Brain microvascular endothelial cell (primary cell): Measurements from ENCODE around the gene EYS.

ENCODE experiments used
- DNase-seq: peaks from one replicate; pipeline ENCODE4 v3.0.0-alpha.2; 2020
- H3K27ac ChIP-seq: fragments of 250-450 bp; sonication (Bioruptor Pico); 2 replicates; pipeline ENCODE4 v1.5.1; 2020; ENCODE audit warnings: mild to moderate bottlenecking, moderate library complexity
- H3K27me3 ChIP-seq: fragments of 250-450 bp; sonication (Bioruptor Pico); replicated peaks from 2 replicates; pipeline ENCODE4 v1.5.1; 2020; ENCODE audit warnings: mild to moderate bottlenecking
- H3K36me3 ChIP-seq: fragments of 250-450 bp; sonication (Bioruptor Pico); replicated peaks from 2 replicates; pipeline ENCODE4 v1.5.1; 2020; ENCODE audit warnings: mild to moderate bottlenecking
- H3K4me3 ChIP-seq: 2 replicates; pipeline ENCODE4 v1.5.1; 2011; ENCODE audit warnings: low read depth, mild to moderate bottlenecking, control low read depth, low read length, moderate library complexity
- in situ Hi-C: cut with HindIII; loops from 2 replicates; pipeline ENCODE4 v1.10.0; 2017; ENCODE audit warnings: low sequenced_read_pairs, low pct_ligation_motif_present
- TF ChIP-seq, protein P1 (sequence below): IDR thresholded peaks from 2 replicates; pipeline ENCODE4 v1.5.1; 2011; ENCODE audit warnings: low read depth, mild to moderate bottlenecking, moderate library complexity, low read length, control low read depth, inconsistent platforms; ENCODE audit errors: missing control alignments

EYS gene

DNA sequence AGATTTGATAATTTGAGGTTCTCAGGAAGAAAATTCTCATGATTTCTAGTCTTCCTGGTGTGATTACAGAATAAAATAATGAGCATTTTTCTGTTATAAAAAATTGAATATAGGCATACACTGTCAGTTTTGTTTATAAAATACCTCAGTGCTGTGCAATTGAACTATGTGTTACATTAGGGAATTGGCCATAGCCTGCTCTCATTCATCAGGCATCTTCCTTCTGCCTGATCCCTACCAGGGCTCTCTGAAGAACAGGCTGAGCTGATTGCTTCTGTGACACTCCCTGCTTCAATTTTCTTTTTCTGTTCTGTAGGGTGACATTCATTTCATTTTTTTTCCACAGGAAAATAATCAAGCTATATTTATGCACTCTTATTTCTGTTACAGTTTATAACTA, 1908.6 kb downstream of the EYS start:
- in situ Hi-C loops: no loop called here
- no peaks in the 10 kb centered on the region for H3K27me3 ChIP-seq
- TF ChIP-seq, protein P1, sequence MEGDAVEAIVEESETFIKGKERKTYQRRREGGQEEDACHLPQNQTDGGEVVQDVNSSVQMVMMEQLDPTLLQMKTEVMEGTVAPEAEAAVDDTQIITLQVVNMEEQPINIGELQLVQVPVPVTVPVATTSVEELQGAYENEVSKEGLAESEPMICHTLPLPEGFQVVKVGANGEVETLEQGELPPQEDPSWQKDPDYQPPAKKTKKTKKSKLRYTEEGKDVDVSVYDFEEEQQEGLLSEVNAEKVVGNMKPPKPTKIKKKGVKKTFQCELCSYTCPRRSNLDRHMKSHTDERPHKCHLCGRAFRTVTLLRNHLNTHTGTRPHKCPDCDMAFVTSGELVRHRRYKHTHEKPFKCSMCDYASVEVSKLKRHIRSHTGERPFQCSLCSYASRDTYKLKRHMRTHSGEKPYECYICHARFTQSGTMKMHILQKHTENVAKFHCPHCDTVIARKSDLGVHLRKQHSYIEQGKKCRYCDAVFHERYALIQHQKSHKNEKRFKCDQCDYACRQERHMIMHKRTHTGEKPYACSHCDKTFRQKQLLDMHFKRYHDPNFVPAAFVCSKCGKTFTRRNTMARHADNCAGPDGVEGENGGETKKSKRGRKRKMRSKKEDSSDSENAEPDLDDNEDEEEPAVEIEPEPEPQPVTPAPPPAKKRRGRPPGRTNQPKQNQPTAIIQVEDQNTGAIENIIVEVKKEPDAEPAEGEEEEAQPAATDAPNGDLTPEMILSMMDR: no peak
- H3K4me3 ChIP-seq: no peak overlapping the region
- H3K27ac ChIP-seq: no peak overlapping the region
- H3K36me3 ChIP-seq: no peaks in the 10 kb centered on the region
- no peak for DNase-seq

DNA sequence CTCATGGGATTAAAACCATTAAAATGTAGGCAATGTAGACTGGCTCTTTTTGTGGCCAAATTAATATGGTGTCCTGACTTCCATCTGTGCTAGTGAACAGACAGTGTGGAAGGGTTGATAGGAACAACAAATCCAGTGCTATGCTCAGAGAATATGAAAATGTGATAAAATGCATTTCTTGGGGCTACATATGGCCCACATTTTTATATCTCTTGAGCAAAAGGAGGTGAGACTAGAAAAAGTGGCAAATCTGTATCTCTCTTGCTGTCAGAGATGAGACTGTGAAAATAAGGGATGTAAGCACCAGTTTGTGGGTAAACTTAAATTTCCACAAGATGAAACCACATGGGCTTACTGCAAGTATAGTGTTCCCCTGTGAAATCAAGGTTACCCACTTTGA, 1909.3 kb downstream of the EYS start:
- H3K27ac ChIP-seq: no peak overlapping the region
- H3K27me3 ChIP-seq: no peaks in the 10 kb centered on the region
- in situ Hi-C loops: no loop called here
- DNase-seq: no peak
- TF ChIP-seq, protein P1: no peak
- H3K4me3 ChIP-seq: no peak overlapping the region
- H3K36me3 ChIP-seq: no peaks in the 10 kb centered on the region

DNA sequence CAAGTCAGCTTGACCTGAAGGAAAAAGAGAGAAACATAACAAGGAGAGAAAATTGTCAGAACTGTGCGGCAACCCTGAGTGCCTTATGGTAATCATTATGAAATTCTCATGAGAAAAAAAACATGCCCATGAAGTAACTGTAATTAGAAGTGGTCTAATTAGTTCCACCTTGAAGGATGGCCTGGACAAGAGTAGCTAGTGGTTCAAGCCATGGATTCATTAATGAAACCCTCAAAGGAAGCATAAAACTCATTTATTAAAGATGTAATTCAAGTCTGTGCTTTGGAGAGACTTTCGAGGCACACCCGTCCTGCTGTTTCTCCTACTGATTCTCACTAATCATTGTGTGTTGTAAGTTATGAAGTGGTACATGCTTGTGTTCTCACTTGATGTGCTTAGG, 1911.2 kb downstream of the EYS start:
- Histone ChIP-seq H3K27ac (no peak overlapping the region), H3K27me3 (no peaks in the 10 kb centered on the region), H3K4me3 (no peak overlapping the region), H3K36me3 (no peaks in the 10 kb centered on the region)
- in situ Hi-C loops: no loop called here
- TF ChIP-seq, protein P1: no peak
- DNase-seq: no peak

DNA sequence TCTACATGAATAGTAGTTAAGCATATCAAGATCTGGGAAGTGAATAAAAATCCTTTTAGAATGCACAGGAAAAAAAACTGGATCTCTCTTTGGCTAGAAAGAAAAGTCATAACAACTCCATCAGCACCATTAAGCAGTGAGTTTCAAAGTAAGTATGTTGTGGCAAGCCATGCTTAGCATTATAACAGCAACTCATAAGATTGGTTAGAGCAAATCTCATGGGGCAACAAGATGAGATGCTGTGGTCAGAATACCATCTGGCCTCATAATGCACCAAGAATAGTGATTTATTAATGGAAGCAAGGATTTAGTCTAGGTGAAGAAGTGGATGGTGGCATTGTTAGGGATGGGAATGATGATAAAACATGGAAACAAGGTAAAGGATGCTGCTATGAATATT, 1912.0 kb downstream of the EYS start:
- H3K4me3 ChIP-seq: no peak overlapping the region
- H3K27ac ChIP-seq: no peak overlapping the region
- H3K27me3 ChIP-seq: no peaks in the 10 kb centered on the region
- in situ Hi-C loops: no loop called here
- no peaks in the 10 kb centered on the region for H3K36me3 ChIP-seq
- TF ChIP-seq, protein P1: no peak
- no peak for DNase-seq

DNA sequence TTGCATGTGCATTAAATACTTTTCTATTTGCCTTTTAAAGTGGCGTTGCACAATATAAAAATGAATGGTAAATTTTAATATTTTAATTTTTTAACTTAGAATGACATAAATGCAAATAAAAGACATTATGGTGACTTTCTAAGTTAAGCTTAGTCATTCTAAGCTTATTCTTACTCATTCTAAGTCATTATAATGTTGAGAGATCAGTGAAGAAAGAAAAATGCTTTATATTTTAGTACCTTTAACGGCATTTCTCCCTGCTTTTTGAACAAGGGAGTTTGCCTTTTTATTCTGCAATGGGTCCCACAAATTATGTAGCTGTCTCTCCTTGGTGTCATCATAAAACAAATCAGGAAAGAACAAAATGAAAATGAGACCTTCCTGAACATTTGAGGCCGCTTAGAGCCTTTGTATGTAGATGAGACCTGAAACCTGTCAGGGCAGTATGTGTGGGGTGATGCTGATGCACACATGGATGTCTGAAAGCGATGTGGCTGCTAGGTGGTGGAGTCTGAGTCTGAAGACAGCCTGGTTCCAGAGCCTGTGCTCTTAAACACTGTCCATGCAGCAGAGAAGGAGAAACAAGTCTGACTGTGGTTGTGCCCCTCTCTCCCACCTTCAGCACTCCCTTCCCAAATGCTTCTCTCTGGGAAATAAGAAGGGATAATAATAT, 1913.4 kb downstream of the EYS start:
- TF ChIP-seq, protein P1: no peak
- in situ Hi-C loops: no loop called here
- H3K27me3 ChIP-seq: no peaks in the 10 kb centered on the region
- no peak overlapping the region for H3K27ac ChIP-seq
- no peak overlapping the region for H3K4me3 ChIP-seq
- H3K36me3 ChIP-seq: no peaks in the 10 kb centered on the region
- no peak for DNase-seq

DNA sequence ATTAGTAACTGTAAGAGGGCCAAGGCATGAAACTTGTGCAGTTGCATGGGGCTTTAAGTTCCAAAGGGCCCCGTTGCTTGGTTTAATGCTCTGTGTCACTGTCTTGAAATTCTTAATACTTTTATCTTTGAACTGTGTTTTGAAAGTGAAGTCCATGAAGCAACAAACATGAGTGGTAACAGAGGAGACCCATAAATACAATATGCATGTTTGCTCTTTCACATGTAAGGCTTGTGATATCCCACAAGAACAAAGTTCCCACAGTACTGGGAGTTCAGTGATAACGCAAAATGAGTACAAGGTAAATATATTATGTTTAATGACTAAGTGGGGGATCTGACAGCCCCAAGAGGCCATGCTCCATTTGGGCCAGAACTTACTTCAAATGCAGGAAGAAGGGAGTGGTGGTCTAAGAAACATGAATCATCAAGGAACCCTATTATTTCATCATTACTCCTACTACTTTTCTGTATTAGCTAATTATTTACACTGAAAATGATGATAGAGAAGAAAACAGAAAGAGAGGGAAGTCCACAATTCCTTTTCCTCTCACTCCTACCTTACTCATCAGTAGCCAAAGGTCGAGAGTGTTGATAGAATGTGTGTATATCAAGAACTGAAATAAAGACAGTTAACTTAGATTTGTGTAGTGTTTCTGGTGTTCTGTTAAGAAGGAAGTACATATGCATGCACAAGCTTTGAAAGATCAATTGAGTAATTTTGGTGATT, 1914.1 kb downstream of the EYS start:
- in situ Hi-C loops: no loop called here
- TF ChIP-seq, protein P1: no peak
- no peak for DNase-seq
- H3K4me3 ChIP-seq: no peak overlapping the region
- no peaks in the 10 kb centered on the region for H3K36me3 ChIP-seq
- no peak overlapping the region for H3K27ac ChIP-seq
- no peaks in the 10 kb centered on the region for H3K27me3 ChIP-seq
